ENCODE data around the gene PPP1CA.
"Not testable (repeated sequence)": the region's sequence is repeated elsewhere in the genome, so short reads cannot be mapped to it uniquely, and the experiment has no call there.

PPP1CA gene

DNA sequence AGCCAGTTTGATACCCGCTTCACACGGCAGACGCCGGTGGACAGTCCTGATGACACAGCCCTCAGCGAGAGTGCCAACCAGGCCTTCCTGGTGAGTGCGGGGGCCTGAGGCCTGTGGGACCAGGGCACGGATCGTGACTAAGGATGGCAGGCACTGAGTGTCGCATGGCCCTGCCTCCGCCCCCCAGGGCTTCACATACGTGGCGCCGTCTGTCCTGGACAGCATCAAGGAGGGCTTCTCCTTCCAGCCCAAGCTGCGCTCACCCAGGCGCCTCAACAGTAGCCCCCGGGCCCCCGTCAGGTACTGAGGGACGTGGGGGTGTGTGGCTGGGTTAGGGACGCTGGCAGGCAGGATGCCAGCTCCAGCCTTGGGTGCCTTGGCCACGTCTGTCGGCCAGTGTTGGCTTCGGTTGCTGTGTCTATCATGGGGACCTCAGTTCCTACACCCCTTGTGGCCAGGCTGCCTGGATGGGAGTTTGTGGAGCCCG is 32.8 kb upstream of the PPP1CA start:
- DNase-seq = no peak

DNA sequence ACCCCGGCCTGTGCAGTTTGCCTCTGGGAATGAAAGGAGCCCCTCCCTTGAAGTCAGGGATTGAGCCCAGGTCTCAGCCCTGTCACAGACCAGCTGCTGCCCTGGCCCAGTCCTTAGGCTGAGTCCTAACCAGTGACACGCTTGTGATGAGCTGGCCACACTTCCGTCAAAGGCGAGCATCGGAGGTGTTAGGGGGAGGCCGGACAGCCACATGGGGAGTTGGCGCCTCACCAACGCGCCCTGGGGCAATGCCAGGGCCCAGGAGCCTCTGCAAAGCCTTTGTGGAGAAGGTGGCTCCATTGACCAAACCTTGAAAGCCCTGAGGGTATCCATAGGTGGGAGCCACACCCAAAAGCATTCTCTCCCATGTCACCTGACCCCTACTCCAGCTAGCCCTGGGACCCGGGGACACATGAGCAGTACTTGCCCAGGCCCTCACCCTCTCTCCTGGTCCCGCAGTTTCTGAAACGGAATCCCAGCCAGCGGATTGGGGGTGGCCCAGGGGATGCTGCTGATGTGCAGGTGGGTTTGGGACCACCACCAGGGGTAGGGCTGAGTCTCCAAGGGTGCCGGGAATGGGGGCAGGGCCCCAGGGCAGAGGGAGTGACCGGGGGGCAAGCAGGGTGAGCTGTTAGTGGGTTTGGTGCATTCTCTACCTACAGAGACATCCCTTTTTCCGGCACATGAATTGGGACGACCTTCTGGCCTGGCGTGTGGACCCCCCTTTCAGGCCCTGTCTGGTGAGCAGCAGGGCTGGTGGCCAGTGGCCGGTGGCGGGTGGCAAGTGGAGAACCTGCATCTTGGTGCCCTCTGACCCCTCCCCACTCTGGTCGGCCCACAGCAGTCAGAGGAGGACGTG is 32.1 kb upstream of the PPP1CA start:
- DNase-seq = no peak

DNA sequence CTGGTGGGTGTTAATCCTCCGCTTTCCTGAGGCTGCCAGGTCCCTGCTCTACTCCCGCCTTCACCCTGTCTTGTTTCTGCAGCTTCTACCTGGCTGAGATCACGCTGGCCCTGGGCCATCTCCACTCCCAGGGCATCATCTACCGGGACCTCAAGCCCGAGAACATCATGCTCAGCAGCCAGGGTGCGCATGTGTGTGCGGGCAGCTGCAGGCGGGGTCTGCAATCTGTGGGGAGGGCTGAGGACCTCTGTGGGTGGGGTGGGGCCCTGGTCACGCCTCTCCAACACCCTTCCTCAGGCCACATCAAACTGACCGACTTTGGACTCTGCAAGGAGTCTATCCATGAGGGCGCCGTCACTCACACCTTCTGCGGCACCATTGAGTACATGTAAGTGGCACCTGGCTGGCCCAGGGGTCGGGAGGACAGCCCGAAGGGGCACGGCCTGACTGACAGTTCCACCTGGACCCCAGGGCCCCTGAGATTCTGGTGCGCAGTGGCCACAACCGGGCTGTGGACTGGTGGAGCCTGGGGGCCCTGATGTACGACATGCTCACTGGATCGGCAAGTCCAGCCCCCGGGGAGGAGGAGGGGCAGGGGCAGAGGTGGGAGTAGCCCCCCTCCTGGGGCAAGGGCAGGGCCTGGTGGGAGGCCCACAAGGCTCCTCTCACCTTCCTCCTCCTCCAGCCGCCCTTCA is 31.1 kb upstream of the PPP1CA start:
- no peak for DNase-seq

DNA sequence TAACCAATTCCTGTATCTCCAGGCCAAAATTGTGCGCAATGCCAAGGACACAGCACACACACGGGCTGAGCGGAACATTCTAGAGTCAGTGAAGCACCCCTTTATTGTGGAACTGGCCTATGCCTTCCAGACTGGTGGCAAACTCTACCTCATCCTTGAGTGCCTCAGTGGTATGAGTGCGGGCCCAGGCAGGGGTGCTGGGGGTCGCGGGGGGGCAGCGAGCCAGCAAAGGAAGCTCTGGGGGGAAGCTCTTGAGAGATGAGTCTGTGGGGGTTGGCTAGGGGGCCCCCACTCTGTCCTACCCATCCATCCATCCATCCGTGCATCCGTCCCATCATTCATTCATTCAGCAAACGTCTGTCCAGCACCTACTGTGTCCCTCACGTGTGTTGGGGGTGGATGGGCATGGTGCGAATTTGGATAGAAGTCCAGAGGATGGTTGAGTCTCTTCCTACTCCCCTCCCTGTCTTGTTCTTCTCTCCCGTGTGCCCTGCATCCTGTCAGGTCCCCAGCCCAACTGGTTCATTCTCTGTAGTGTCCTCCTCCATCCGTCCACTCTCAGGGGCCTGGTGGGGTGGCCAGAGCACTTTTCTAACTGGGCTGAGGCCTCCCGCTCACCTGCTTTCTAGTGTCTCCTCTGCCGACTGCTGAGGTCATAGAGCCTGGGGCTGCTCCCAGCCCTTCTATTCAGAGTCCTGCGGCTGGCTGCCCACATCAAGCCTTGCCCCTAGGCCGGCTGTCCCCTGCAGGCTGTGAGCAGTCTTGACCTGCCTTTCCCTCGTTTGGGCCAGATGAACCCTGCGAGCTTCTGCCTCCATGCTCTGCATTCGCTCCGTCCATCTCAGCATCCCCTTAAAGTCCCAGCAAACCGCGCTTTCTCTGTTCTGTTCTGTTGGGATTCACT is 29.9 kb upstream of the PPP1CA start:
- DNase-seq = no peak

DNA sequence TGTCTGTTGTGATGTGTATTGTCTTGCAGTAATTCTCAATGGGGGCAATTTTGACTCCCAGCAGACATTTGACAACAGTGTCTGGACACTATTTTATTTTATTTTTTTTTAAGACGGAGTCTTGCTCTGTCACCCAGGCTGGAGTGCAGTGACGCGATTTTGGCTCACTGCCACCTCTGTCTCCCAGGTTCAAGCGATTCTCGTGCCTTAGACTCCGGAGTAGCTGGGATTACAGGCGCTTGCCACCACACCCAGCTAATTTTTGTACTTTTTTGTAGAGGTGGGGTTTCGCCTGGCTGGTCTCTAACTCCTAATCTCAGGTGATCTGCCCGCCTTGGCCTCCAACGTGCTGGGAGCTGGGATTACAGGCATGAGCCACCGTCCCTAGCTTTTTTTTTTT is 28.1 kb upstream of the PPP1CA start:
- no peak for DNase-seq

DNA sequence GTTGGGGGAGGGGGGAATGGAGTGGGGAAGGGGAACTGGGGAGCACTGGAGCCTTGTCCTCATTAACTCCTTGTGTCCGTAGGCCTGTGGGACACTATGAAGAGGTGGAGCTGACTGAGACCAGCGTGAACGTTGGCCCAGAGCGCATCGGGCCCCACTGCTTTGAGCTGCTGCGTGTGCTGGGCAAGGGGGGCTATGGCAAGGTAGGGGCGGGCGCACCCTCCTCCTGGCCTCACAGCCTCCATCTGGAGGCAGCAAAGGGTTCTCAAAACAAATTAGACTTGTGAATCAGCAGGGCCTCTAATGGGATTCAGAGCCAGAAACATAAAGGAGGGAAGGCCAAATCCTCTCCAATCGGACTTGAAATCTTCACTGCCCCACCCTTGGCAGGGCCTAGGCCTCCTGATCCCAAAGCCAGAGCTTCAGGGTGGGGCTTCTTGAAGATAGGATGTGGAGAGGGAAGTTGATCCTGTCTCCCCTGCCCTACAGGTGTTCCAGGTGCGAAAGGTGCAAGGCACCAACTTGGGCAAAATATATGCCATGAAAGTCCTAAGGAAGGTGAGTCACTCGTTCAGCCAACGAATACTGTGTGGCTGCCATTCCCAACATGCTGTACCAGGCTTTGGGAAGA is 27.5 kb upstream of the PPP1CA start:
- no peak for DNase-seq

DNA sequence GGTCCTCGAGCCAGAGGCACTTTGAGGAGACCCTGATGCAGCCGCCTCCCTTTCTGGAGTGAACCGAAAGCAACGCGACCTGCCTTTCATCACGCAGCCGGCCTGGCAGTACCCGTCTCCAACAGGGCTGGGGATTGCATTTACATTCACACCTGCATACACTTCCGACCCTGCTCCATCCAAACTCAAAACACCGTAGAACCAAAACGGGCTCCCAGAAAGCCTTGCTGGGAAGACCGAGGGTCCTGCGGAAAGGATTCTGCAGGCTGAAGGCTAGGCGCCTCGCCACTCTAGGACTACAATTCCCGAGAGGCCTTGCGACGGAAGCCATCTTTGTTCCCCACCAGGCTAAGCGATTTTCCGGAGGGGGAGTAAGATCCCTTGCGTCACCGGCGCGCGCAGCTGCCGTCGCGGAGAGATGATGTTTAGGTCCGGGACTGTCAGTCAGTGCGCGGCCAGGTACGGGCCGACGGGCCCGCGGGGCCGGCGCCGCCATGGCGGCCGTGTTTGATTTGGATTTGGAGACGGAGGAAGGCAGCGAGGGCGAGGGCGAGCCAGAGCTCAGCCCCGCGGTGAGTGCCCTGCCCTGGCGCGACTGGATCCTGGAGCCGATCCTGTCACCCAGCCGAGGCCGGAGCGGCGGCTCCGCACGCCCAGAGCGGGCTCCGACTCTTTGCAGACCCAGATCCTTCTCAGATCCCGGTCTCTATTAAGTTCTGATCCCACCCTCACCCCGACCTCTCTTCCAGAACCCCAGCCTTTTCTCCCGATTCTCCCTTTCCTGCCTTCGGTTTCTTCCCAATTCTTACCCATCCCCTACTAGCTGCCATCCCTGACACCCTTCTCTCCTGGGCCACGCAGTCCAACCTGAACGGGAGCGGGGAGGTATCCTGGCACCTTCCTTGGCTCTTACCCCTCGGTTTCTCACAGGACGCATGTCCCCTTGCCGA is 26.7 kb upstream of the PPP1CA start, which contains the start of gene RPS6KB2:
TSS of gene RPS6KB2 (plus strand) at position 443 of the 950 bp plus-strand sequence. CDS start at position 495, 52 bp downstream.
- DNase-seq = peak; percentile 95

DNA sequence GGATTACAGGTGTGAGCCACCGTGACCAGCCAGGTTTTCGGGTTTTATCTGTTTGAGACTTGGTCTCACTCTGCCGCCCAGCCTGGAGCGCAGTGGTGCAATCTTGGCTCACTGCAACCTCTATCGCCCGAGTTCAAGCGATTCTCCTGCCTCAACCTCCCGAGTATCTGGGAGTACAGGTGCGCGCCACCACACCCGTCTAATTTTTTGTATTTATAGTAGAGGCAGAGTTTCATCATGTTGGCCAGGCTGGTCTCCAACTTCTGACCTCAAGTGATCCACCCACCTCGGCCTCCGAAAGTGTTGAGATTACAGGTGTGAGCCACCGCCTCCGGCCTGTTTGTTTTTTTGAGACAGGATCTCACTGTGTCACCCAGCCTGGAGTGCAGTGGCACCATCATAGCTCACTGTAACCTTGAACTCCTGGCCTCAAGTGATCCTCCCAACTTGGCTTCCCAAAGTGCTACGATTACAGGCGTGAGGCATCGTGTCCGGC is 25.8 kb upstream of the PPP1CA start:
- not testable (repeated sequence) for DNase-seq

DNA sequence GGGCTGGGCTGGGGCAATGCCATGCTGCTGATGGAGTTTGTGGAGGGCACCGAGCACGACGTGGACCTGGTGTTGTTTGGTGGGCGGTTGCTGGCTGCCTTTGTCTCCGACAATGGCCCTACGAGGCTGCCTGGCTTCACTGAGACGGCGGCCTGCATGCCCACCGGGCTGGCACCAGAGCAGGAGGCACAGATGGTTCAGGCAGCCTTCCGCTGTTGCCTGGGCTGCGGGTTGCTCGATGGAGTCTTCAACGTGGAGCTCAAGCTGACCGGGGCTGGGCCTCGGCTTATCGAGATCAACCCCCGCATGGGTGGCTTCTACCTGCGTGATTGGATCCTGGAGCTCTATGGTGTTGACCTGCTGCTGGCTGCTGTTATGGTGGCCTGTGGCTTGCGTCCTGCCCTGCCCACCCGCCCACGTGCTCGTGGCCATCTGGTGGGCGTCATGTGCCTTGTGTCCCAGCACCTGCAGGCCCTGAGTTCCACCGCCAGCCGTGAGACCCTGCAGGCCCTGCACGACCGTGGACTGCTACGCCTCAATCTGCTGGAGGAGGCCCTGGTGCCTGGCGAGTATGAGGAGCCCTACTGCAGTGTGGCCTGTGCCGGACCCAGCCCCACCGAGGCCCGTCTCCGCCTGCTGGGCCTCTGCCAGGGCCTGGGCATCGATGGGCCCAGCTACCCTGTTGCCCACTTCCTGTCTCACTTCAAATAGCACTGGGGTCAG is 22.4 kb upstream of the PPP1CA start:
- DNase-seq = no peak

DNA sequence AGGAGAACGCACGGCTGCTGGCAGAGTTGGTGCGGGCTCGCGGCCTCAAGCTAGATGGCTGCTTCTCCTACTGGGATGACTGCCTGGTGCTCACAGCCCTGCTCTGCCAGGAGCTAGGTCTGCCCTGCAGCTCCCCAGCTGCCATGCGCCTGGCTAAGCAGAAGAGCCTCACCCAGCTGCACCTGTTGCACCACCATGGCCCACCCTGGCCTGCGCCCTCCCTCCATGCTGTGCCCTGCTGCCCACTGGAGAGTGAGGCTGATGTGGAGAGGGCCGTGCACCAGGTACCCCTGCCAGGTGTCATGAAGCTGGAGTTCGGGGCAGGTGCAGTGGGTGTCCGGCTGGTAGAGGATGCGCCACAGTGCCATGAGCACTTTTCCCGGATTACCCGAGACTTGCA is 21.8 kb upstream of the PPP1CA start:
- no peak for DNase-seq

DNA sequence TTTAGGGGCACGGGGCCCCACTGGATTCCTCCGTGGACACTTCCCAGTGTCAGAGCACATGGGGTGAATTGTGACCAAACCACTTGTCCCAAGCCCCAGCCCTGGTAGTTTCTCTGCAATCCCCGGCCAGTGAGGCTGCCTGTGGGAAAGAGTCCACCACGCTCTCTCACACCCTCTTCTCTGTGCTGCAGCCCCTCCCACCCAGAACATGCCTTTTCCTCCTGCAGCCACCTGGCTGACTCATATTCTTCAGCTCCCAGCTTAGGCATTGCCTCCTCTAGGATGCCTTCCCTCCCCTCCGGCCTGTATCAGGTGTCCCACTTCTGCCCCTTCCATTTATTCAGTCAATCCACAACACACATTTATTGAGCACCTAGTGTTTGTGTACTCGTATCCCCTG is 21.2 kb upstream of the PPP1CA start:
- DNase-seq = no peak

DNA sequence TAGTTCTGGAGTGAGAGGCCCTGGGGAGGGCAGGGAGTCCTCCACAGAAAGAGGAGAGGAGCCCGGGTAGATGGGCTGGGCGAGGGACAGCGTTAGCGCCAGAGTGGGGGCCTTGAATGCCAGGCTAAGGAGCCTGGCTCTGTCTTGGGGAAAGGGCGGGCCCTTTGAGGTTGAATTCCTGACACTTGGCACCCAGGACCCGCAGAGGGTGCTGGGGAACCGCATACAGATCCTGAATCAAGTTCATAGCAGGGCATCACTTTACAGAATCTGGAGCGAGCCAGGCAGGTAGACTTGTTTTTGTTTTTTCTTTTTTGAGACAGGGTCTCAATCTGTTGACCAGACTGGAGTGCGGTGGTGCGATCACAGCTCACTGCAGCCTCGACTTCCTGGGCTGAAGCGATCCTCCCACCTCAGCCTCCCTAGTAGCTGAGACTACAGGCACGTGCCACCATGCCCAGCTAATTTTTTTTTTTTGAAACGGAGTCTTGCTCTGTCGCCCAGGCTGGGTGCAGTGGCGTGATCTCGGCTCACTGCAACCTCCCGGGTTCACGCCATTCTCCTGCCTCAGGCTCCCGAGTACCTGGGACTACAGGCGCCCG is 19.9 kb upstream of the PPP1CA start:
- DNase-seq = no peak

DNA sequence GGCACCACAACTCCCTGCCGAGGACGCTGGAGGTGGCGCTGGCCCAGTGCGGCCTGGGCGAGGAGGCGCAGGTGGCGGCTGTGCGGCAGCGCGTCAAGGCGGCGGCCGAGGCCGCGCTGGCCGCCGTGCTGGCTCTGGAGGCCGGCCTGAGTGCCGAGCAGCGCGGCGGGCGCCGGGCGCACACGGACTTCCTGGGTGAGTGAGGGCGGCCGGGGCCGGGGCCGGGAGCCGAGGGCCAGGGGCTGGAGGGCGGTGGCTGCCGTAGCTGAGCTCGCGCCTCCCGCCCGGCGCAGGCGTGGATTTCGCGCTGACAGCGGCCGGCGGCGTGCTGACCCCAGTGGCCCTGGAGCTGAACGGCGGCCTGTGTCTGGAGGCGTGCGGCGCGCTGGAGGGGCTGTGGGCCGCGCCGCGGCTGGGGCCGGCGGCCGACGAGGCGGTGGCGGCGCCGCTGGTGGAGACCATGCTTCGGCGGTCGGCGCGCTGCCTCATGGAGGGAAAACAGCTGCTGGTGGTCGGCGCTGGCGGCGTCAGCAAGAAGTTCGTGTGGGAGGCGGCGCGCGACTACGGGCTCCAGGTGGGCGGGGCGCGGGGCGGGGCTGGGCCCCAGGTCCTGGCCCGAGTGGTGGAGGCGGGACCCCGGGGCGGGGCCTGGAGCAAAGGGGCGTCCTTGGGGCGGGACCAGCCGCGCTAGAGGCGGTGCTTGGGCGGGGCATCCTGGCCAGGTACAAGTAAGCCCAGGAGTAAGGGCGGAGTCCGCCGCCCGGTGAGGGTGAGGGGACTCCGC is 19.2 kb upstream of the PPP1CA start:
- peak; percentile 82 for DNase-seq

DNA sequence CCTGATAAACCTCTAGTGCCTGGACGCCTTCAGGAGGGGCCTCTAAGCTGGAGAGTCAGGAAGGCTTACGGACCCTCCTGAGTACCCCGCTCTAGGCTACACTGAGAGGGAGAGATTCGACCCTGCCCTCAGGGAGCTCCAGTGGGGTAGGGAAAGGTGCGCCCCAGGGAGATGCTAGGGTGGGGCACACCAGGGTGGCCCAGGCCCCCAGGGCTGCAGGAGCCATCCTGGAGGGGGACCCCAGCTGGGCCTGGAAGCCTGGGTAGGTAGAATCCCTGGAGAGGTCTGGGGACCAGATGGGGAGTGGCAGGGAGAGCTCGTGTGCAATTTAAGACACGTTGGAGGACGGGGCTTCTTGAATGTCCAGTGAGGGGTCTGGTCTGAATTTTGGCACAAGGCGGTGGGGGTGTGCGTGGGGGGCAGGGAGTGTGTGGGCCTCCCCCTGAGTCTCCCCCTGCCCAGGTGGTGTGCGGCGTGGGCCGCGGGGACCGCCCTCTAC is 18.5 kb upstream of the PPP1CA start:
- no peak for DNase-seq

DNA sequence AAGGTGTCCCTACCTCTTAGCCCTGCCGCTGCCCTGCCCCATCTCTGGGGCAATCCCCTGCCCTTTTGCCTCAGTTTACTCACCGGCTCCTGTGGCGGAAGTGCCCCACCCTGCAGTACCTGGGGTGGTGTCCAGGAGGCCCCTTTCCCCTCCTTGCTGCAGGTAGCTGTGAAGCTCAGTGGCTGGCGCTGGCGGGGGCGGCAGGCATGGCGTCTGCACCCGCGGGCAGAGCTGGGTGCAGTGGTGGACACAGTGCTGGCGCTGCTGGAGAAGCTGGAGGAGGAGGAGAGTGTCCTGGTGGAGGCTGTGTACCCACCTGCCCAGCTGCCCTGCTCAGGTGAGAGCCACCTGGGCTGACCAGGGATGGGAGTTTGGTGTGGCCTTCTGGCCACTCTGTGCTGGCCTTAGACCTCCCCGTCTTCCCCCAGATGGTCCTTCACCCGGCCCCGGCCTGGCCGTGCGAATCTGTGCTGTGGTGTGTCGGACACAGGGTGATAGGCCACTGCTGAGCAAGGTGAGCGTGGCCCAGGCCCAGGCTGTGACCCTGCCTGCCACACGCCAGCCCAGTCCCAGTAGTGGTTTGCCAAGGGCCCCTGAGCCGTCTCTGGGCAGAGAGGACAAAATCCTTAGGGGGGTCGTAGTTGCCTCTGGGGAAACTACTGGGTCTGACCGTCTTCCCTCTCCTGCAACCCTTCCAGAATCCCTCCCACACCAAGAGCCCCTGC is 17.8 kb upstream of the PPP1CA start:
- no peak for DNase-seq

DNA sequence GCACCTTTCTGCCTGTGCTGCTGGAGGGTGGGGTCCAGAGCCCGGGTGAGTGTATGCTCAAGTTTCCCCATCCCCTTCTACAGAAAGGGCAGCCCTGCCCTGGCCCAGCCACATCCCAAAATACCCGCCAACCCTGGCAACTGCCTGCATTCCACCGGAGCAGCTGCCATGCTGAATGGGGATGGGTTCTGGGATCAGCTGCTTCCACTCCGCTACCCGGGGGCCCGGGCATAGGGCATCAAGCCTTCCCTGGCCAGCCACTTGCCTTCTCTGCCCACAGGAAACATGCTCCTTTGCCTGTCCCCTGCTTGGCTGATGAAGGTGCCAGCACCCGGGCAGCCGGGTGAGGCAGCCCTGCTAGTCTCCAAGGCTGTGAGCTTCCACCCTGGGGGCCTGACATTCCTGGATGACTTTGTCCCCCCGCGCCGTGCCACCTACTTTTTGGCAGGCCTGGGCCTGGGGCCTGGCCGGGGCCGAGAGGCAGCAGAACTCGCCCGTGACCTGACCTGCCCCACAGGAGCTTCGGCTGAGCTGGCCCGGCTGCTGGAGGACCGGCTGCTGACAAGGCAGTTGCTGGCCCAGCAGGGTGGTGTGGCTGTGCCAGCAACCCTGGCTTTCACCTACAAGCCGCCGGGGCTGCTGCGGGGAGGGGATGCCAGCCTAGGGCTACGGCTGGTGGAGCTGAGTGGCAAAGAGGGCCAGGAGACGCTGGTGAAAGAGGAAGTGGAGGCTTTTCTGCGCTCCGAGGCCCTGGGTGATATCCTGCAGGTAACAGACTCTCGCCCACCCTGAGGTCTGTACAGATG is 17.0 kb upstream of the PPP1CA start:
- peak; percentile 47 for DNase-seq

DNA sequence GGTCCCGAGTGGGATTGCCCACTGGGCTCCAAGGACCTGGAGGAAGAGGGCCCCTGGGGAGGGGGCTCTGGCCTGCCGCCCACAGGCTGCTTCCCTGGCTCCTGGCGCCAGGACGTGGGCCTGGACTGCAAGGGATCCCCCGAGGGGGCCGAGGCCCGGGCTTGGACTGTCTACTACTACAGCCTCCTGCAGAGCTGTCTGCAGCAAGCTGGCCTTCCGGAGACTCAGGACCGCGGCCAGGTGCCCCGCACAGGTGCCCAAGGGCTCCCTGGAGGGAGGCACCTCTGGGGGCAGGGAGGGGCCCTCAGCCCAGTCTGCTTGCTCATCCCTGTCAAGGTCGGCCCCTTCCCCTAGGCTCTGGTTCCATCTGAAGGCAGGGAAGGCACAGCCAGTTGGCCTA is 15.8 kb upstream of the PPP1CA start:
- DNase-seq = no peak

All from DMS79 (cell line).